Fibroblast of villous mesenchyme (primary cell): ENCODE data around the gene HIC2. TPM values are rescaled to one million over a fixed set of nuclear protein-coding genes. Genes with fewer than 3 reads are reported as not detected.
"Not testable (repeated sequence)": the region's sequence is repeated elsewhere in the genome, so short reads cannot be mapped to it uniquely, and the experiment has no call there.

Experiments
- DNase-seq: peaks from one replicate; pipeline ENCODE4 v3.0.0-alpha.2; 2010; ENCODE audit warnings: low read depth
- H3K4me3 ChIP-seq: 2 replicates; pipeline ENCODE4 v1.5.1; 2011; ENCODE audit warnings: low read depth, mild to moderate bottlenecking, low read length
- total RNA-seq: library from RNA; depleted of rRNA; stranded (reverse); fragments of >200 nt; gene quantifications from 2 replicates; pipeline ENCODE4 v1.2.3, GENCODE V29; 2012
- TF ChIP-seq, protein P1 (sequence below): IDR thresholded peaks from 2 replicates; pipeline ENCODE4 v1.5.1; 2012; ENCODE audit warnings: low read depth, mild to moderate bottlenecking, low read length; ENCODE audit not compliant: insufficient read depth

HIC2 gene
- total RNA-seq, 1 donor, result 3.0 TPM

- H3K4me3 ChIP-seq, result no peak overlapping the region
- TF ChIP-seq, protein P1, sequence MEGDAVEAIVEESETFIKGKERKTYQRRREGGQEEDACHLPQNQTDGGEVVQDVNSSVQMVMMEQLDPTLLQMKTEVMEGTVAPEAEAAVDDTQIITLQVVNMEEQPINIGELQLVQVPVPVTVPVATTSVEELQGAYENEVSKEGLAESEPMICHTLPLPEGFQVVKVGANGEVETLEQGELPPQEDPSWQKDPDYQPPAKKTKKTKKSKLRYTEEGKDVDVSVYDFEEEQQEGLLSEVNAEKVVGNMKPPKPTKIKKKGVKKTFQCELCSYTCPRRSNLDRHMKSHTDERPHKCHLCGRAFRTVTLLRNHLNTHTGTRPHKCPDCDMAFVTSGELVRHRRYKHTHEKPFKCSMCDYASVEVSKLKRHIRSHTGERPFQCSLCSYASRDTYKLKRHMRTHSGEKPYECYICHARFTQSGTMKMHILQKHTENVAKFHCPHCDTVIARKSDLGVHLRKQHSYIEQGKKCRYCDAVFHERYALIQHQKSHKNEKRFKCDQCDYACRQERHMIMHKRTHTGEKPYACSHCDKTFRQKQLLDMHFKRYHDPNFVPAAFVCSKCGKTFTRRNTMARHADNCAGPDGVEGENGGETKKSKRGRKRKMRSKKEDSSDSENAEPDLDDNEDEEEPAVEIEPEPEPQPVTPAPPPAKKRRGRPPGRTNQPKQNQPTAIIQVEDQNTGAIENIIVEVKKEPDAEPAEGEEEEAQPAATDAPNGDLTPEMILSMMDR, result no peak
- DNase-seq, result no peak
Observed at GRCh38 chr22:21448627-21449416, 31.7 kb downstream of the HIC2 start.

GRCh38 chr22:21449531-21450319, 32.6 kb downstream of the HIC2 start:
- no peak overlapping the region for H3K4me3 ChIP-seq
- peak; percentile 51 for DNase-seq
- TF ChIP-seq, protein P1, result no peak

GRCh38 chr22:21450320-21450831, 33.2 kb downstream of the HIC2 start:
- H3K4me3 ChIP-seq, result no peak overlapping the region
- TF ChIP-seq, protein P1, result no peak
- DNase-seq, result no peak

- TF ChIP-seq, protein P1, result no peak
- DNase-seq, result no peak
- no peak overlapping the region for H3K4me3 ChIP-seq
Observed at GRCh38 chr22:21450858-21451353, 33.7 kb downstream of the HIC2 start.

DNA sequence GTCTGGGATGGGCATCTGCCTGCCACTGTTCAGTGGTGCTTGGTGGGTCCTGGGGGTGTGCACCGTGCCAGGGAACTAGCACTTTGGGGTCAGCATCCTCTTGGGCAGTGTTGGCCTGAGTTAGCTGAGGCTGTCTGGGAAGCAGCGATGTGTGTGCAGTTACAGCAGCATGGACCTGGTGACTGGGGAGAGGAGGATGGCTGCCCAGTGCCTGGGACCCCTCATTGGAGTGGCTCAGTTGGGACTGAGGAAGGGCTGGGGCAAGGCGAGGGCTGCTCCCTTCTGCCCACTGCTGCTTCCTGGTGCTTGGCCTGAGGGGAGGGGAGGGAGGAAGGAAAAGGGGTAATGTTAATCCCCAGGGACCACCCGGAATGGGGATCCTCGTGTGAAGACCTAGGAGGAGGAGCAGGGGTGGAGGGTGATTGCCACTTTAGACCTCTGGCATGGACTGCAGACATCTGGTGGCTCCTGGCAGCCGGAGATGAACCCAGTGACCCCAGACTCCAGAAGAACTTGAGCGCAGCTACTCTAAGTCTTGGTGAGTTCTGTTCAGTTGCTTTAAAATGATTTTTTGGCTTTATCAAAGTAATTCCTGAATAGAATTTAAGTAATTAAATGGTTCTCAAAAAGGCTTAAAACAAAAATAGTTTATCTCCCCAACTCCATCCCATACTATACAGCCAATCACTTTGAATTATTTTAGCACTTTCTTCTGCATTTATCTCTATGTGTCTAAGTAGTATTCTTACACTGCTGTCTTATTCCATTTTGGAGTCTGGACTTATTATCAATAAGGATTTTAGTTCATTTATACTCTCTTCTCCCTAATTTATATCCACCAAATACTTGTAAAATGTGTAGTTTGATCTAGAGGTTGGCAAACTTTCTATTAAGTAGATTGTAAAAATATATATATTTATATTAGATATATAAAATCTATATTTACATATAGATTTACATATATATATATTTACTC, 34.7 kb downstream of the HIC2 start:
- TF ChIP-seq, protein P1, result no peak
- no peak overlapping the region for H3K4me3 ChIP-seq
- no peak for DNase-seq

DNA sequence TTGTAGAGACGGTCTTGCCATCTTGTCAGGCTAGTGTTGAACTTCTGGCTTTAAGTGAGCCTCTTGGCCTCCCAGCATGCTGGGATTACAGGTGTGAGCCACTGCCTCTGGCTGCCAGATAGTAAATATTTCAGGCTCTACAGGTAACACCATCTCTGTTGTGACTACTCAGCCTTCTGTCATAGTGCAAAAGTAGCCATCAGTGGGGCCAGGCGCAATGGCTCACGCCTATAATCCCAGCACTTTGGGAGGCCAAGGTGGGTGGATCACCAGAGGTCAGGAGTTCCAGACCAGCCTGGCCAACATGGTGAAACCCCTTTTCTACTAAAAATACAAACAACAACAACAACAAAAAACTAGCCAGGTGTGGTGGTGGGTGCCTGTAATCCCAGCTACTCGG, 35.5 kb downstream of the HIC2 start:
- not testable (repeated sequence) for DNase-seq

DNA sequence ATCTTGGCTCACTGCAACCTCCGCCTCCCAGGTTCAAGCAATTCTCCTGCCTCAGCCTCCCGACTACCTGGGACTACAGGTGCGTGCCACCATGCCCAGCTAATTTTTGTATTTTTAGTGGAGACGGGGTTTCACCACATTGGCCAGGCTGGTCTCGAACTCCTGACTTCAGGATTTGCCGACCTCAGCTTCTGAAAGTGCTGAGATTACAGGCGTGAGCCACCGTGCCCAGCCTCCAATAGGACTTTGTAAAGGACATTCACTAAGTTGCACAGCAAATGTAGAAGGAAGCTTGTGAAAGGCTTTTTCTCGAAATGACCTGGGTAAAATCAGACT, 37.8 kb downstream of the HIC2 start:
- not testable (repeated sequence) for H3K4me3 ChIP-seq, DNase-seq

More for the DNA sequence above, 35.5 kb downstream of the HIC2 start:
- H3K4me3 ChIP-seq, result not testable (repeated sequence)
